Small intestine (tissue), 7 donors: ENCODE results near the gene SUPT3H. TPM values are rescaled to one million over a fixed set of nuclear protein-coding genes. Genes with fewer than 3 reads are reported as not detected.

ENCODE experiments used
- DNase-seq, 2 donors: peaks; one replicate each; pipeline versions ENCODE4 v3.0.0 to v3.0.0-alpha.2; 2013
- FAIRE-seq: peaks from 2 replicates; lab custom pipeline; 2012; peaks lifted over from hg19 to GRCh38; lab: Jason Lieb, UNC
- H3K27ac ChIP-seq, 3 donors: one replicate each; pipeline ENCODE4 v1.5.1; 2013; ENCODE audit warnings: low read length in 2 of 3, mild to moderate bottlenecking in 2 of 3, control low read depth in 1 of 3, inconsistent platforms in 1 of 3, low read depth in 1 of 3, moderate library complexity in 1 of 3
- H3K27me3 ChIP-seq, 3 donors: one replicate each; pipeline ENCODE4 v1.6.1; 2013; ENCODE audit warnings: low read length in 3 of 3, inconsistent platforms in 1 of 3; ENCODE audit not compliant: control insufficient read depth in 3 of 3, insufficient read depth in 3 of 3
- H3K36me3 ChIP-seq, 3 donors: one replicate each; pipeline ENCODE4 v1.6.1; 2013; ENCODE audit warnings: low read length in 3 of 3, inconsistent platforms in 1 of 3, low read depth in 1 of 3, mild to moderate bottlenecking in 1 of 3, moderate library complexity in 1 of 3; ENCODE audit not compliant: control insufficient read depth in 3 of 3, insufficient read depth in 2 of 3
- H3K4me1 ChIP-seq, 3 donors: one replicate each; pipeline ENCODE4 v1.6.1; 2013; ENCODE audit warnings: low read length in 2 of 3, inconsistent platforms in 1 of 3, low read depth in 1 of 3, mild to moderate bottlenecking in 1 of 3, moderate library complexity in 1 of 3; ENCODE audit not compliant: control insufficient read depth in 3 of 3, insufficient read depth in 2 of 3
- H3K4me3 ChIP-seq, 3 donors: one replicate each; pipeline ENCODE4 v1.5.1; 2013; ENCODE audit warnings: low read length in 3 of 3, control low read depth in 1 of 3, inconsistent platforms in 1 of 3, low read depth in 1 of 3, mild to moderate bottlenecking in 1 of 3, moderate library complexity in 1 of 3
- H3K9me3 ChIP-seq, 2 donors: one replicate each; pipeline ENCODE4 v1.6.1; 2013; ENCODE audit warnings: low read depth in 1 of 2, low read length in 1 of 2; ENCODE audit not compliant: control insufficient read depth in 2 of 2, insufficient read depth in 1 of 2
- WGBS, 3 donors: extraction: QIAGEN DNeasy Blood & Tissue Kit; methylation state at CpG; one replicate each; pipeline ENCODE4 v1.1.7; 2013; 5-methylcytosine and 5-hydroxymethylcytosine counted together
- polyA plus RNA-seq, 4 donors: library from polyadenylated mRNA; stranded (reverse) in 3 of 4; unstranded in 1 of 4; fragments of 200-250 nt in 3 of 4; fragments of 120-200 nt in 1 of 4; gene quantifications; one replicate each; pipeline versions ENCODE4 v1.2.1 to v1.2.3, GENCODE V29; 2013
- donor health status: healthy with polysubstance abuse.
- donor health status: control.
- donor health status: control.
- donor health status: Bipolar disorder and iron deficiency.
- donor health status: healthy.

The SUPT3H gene
- polyA plus RNA-seq, 4 donors = 2.0 to 13.8 (median 7.0) TPM

GRCh38 chr6:45420909-45421708, 43.4 kb upstream of the SUPT3H start:
- H3K27ac ChIP-seq = peak overlapping the region; percentile 5 to 85 (median 5)
- no peak for FAIRE-seq
- H3K4me3 ChIP-seq = peak overlapping the region; percentile 38 to 59 (median 59)
- H3K27me3 ChIP-seq = peaks cover 3 to 68% (median 9%) of the 10 kb centered on the region in 3 donors
- H3K36me3 ChIP-seq = no peaks in the 10 kb centered on the region
- DNase-seq = no peak
- H3K4me1 ChIP-seq = peaks cover 0 to 30% (median 0%) of the 10 kb centered on the region in 3 donors
- H3K9me3 ChIP-seq = no peaks in the 10 kb centered on the region
- WGBS, 3 donors = 7 to 9% (median 9%) methylated on average over 19 of the region's 19 CpGs

GRCh38 chr6:45420083-45420908, 42.6 kb upstream of the SUPT3H start:
- DNase-seq (peak; percentile 19 to 46), FAIRE-seq (no peak)
- Histone ChIP-seq H3K4me1 (peaks cover 0 to 30% (median 0%) of the 10 kb centered on the region in 3 donors), H3K9me3 (no peaks in the 10 kb centered on the region), H3K27me3 (peaks cover 3 to 70% (median 9%) of the 10 kb centered on the region in 3 donors), H3K27ac (peak overlapping the region in 1 of 3 donors; percentile 66), H3K4me3 (peak overlapping the region; percentile 5 to 34 (median 27)), H3K36me3 (no peaks in the 10 kb centered on the region)
- 5 to 9% (median 6%) methylated on average over 37 to 40 of the region's 40 CpGs for WGBS, 3 donors

GRCh38 chr6:45419571-45420082, 41.9 kb upstream of the SUPT3H start:
- H3K27me3 ChIP-seq = peaks cover 3 to 66% (median 9%) of the 10 kb centered on the region in 3 donors
- peaks cover 0 to 30% (median 0%) of the 10 kb centered on the region in 3 donors for H3K4me1 ChIP-seq
- peak; percentile 46 to 75 for DNase-seq
- H3K9me3 ChIP-seq = no peaks in the 10 kb centered on the region
- no peaks in the 10 kb centered on the region for H3K36me3 ChIP-seq
- FAIRE-seq = no peak
- H3K4me3 ChIP-seq = peak overlapping the region in 2 of 3 donors; percentile 5 to 27
- H3K27ac ChIP-seq = peak overlapping the region in 1 of 3 donors; percentile 66
- WGBS, 3 donors = 2 to 4% (median 4%) methylated on average over 37 to 38 of the region's 38 CpGs

- Histone ChIP-seq H3K4me3 (no peak overlapping the region), H3K36me3 (no peaks in the 10 kb centered on the region), H3K4me1 (peaks cover 0 to 22% (median 0%) of the 10 kb centered on the region in 3 donors), H3K27ac (no peak overlapping the region), H3K27me3 (peaks cover 3 to 45% (median 9%) of the 10 kb centered on the region in 3 donors), H3K9me3 (no peaks in the 10 kb centered on the region)
- DNase-seq = no peak
- 81 to 92% (median 92%) methylated on average over 2 of the region's 2 CpGs for WGBS, 3 donors
- no peak for FAIRE-seq
Observed at GRCh38 chr6:45417436-45417835, 39.7 kb upstream of the SUPT3H start.

- no peak overlapping the region for H3K27ac ChIP-seq
- DNase-seq = no peak
- H3K9me3 ChIP-seq = no peaks in the 10 kb centered on the region
- WGBS, 3 donors = 63 to 78% (median 75%) methylated on average over 2 of the region's 2 CpGs
- H3K27me3 ChIP-seq = peaks cover 3 to 39% (median 5%) of the 10 kb centered on the region in 3 donors
- no peak for FAIRE-seq
- no peaks in the 10 kb centered on the region for H3K36me3 ChIP-seq
- H3K4me3 ChIP-seq = no peak overlapping the region
- peaks cover 0 to 19% (median 0%) of the 10 kb centered on the region in 3 donors for H3K4me1 ChIP-seq
Observed at GRCh38 chr6:45416700-45417099, 39.0 kb upstream of the SUPT3H start.

GRCh38 chr6:45415788-45416518, 38.2 kb upstream of the SUPT3H start:
- no peaks in the 10 kb centered on the region for H3K36me3 ChIP-seq
- H3K4me1 ChIP-seq = peaks cover 0 to 13% (median 0%) of the 10 kb centered on the region in 3 donors
- WGBS, 3 donors = 31 to 64% (median 42%) methylated on average over 3 of the region's 3 CpGs
- FAIRE-seq (no peak), DNase-seq (no peak)
- H3K27me3 ChIP-seq = peaks cover 3 to 31% (median 4%) of the 10 kb centered on the region in 3 donors
- no peak overlapping the region for H3K4me3 ChIP-seq
- no peaks in the 10 kb centered on the region for H3K9me3 ChIP-seq
- no peak overlapping the region for H3K27ac ChIP-seq

GRCh38 chr6:45415315-45415714, 37.6 kb upstream of the SUPT3H start:
- Histone ChIP-seq H3K9me3 (no peaks in the 10 kb centered on the region), H3K4me3 (no peak overlapping the region), H3K36me3 (no peaks in the 10 kb centered on the region), H3K27me3 (peaks cover 3 to 25% (median 4%) of the 10 kb centered on the region in 3 donors), H3K27ac (no peak overlapping the region), H3K4me1 (peaks cover 0 to 12% (median 0%) of the 10 kb centered on the region in 3 donors)
- DNase-seq (no peak), FAIRE-seq (no peak)
- WGBS, 3 donors = 17 to 35% (median 21%) methylated on average over 2 of the region's 2 CpGs
